GM12878 (cell line): ENCODE measurements around the gene BANP. TPM values are rescaled to one million over a fixed set of nuclear protein-coding genes. Genes with fewer than 3 reads are reported as not detected.

Experiments used
- ATAC-seq: fragments of 200-7000 bp; cut with Tn5 transposase; 3 replicates; pipeline ENCODE4 v1.9.1; 2020; ENCODE audit warnings: mild to moderate bottlenecking, moderate library complexity
- BruUV-seq: library from RNA; stranded (reverse); fragments of 400-500 nt; replicated peaks from 2 replicates; lab custom pipeline; 2021; lab: Mats Ljungman, UMichigan
- CTCF ChIA-PET: fragments of 300-600 bp; sonication (Branson Sonifier 250); formaldehyde crosslinking; extraction: SDS; loops from one replicate; lab custom pipeline; 2021; ENCODE audit warnings: inconsistent platforms; lab: Yijun Ruan, JAX
- POLR2A ChIA-PET: fragments of 350-600 bp; formaldehyde crosslinking; extraction: SDS; loops from one replicate; lab custom pipeline; 2021; ENCODE audit warnings: inconsistent platforms; lab: Charles Lee
- RAD21 ChIA-PET: fragments of 300-600 bp; sonication (Branson Sonifier 250); formaldehyde crosslinking; loops from one replicate; lab custom pipeline; 2023; ENCODE audit warnings: antibody characterized with exemption; ENCODE audit not compliant: unreplicated experiment; lab: Charles Lee
- SMC1A ChIA-PET: fragments of 300-600 bp; sonication (Branson Sonifier 250); formaldehyde crosslinking; loops from one replicate; lab custom pipeline; 2023; ENCODE audit not compliant: unreplicated experiment, uncharacterized antibody; lab: Charles Lee
- DNase-seq: peaks from one replicate; pipeline ENCODE4 v3.0.0-alpha.2; 2011; ENCODE audit warnings: low read depth, low spot score
- FAIRE-seq: peaks from 3 replicates; lab custom pipeline; 2011; peaks lifted over from hg19 to GRCh38; lab: Jason Lieb, UNC
- H2AFZ ChIP-seq: 2 replicates; pipeline ENCODE4 v1.6.0; 2011; ENCODE audit warnings: low read depth, low read length, control low read depth; ENCODE audit not compliant: control insufficient read depth
- H3K27ac ChIP-seq: 2 replicates; pipeline ENCODE4 v1.5.1; 2011; ENCODE audit warnings: control low read depth; ENCODE audit not compliant: control insufficient read depth, insufficient read depth
- H3K27me3 ChIP-seq, 2 experiments: replicated peaks in 1 of 2; 2 replicates each; pipeline versions ENCODE4 v1.6.0 to v1.6.1; 2011; ENCODE audit warnings: low read length in 1 of 2; ENCODE audit not compliant: control insufficient read depth in 2 of 2, insufficient read depth in 2 of 2
- H3K36me3 ChIP-seq, 2 experiments: 2 replicates each; pipeline ENCODE4 v1.5.1; 2011; ENCODE audit warnings: low read length in 1 of 2; ENCODE audit not compliant: control insufficient read depth in 2 of 2, insufficient read depth in 2 of 2
- H3K4me1 ChIP-seq: 2 replicates; pipeline ENCODE4 v1.6.1; 2011; ENCODE audit warnings: mild to moderate bottlenecking, low read length, moderate library complexity, mixed read lengths; ENCODE audit not compliant: control insufficient read depth, insufficient read depth
- H3K4me2 ChIP-seq: 2 replicates; pipeline ENCODE4 v1.6.0; 2011; ENCODE audit warnings: control low read depth; ENCODE audit not compliant: control insufficient read depth, insufficient read depth
- H3K4me3 ChIP-seq: fragments of 200-600 bp; sonication (generic); 2 replicates; pipeline ENCODE4 v1.5.1; 2016
- H3K79me2 ChIP-seq: 2 replicates; pipeline ENCODE4 v1.6.0; 2011; ENCODE audit warnings: low read length; ENCODE audit not compliant: control insufficient read depth, insufficient read depth
- H3K9ac ChIP-seq: 2 replicates; pipeline ENCODE4 v1.8.0; 2011; ENCODE audit warnings: low read length, control low read depth, mixed read lengths; ENCODE audit not compliant: control insufficient read depth, insufficient read depth
- H3K9me3 ChIP-seq: replicated peaks from 3 replicates; pipeline ENCODE4 v1.5.1; 2011; ENCODE audit warnings: mild to moderate bottlenecking, low read length; ENCODE audit not compliant: control insufficient read depth, insufficient read depth
- H4K20me1 ChIP-seq: 2 replicates; pipeline ENCODE4 v1.6.0; 2011; ENCODE audit not compliant: control insufficient read depth, insufficient read depth
- CHD1 ChIP-seq: IDR thresholded peaks from 2 replicates; pipeline ENCODE4 v1.6.1; 2012; ENCODE audit warnings: low read depth, low read length, improper control_type of control experiment
- DPF2 ChIP-seq: fragments of 450-650 bp; IDR thresholded peaks from 2 replicates; pipeline ENCODE4 v1.6.1; 2017; ENCODE audit warnings: mild to moderate bottlenecking
- E2F8 ChIP-seq: fragments of 450-650 bp; IDR thresholded peaks from 2 replicates; pipeline ENCODE4 v1.6.1; 2018; ENCODE audit warnings: mild to moderate bottlenecking, low read depth, moderate library complexity; ENCODE audit not compliant: partially characterized antibody
- MAX ChIP-seq: IDR thresholded peaks from 2 replicates; pipeline ENCODE4 v1.6.1; 2012; ENCODE audit warnings: low read depth, low read length, improper control_type of control experiment
- NBN ChIP-seq: fragments of 450-650 bp; IDR thresholded peaks from 2 replicates; pipeline ENCODE4 v1.6.1; 2016
- NFIC ChIP-seq: IDR thresholded peaks from 2 replicates; pipeline ENCODE4 v1.6.1; 2012; ENCODE audit warnings: low read depth, mild to moderate bottlenecking, inconsistent platforms, low read length, moderate library complexity
- RUNX3 ChIP-seq: IDR thresholded peaks from 2 replicates; pipeline ENCODE4 v1.6.1; 2012; ENCODE audit warnings: low read length, inconsistent platforms
- TCF3 ChIP-seq: IDR thresholded peaks from 2 replicates; pipeline ENCODE4 v1.6.1; 2012; ENCODE audit warnings: low read depth, mild to moderate bottlenecking, low read length, borderline replicate concordance; ENCODE audit not compliant: insufficient read depth
- USF2 ChIP-seq: IDR thresholded peaks from 2 replicates; pipeline ENCODE4 v1.6.1; 2011; ENCODE audit warnings: low read depth, low read length, improper control_type of control experiment, borderline replicate concordance
- WGBS: methylation state at CpG from one replicate; pipeline ENCODE4 v1.1.6; 2016; ENCODE audit warnings: low lambda C conversion rate; ENCODE audit not compliant: insufficient replicate concordance, insufficient coverage; ENCODE audit errors: missing lambda C conversion rate; 5-methylcytosine and 5-hydroxymethylcytosine counted together
- in situ Hi-C: fragments of 300-500 bp; cut with MboI; formaldehyde crosslinking; loops from 9 replicates; pipeline ENCODE4 v1.14.3; 2018; ENCODE audit warnings: mixed read lengths
- intact Hi-C: fragments of 100-400 bp; cut with micrococcal nuclease; formaldehyde crosslinking; loops from one replicate; pipeline ENCODE4 v1.14.2; 2022; ENCODE audit not compliant: unreplicated experiment
- polyA plus RNA-seq, 11 experiments: library from polyadenylated mRNA; depleted of rRNA in 4 of 11; unstranded in 6 of 11; stranded (reverse) in 5 of 11; fragments of >200 nt; fragmentation: Nextera tagmentation in 4 of 11; fragmentation: Illumina TruSeq in 1 of 11; extraction: Ambion mirVana in 4 of 11; extraction: Trizol in 1 of 11; gene quantifications; 1 replicate in 1 of 11; 2 replicates in 10 of 11; pipeline versions ENCODE4 v1.2.1 to v1.2.3, GENCODE V29; 2011 to 2016; ENCODE audit warnings: inconsistent platforms in 2 of 11, missing spikeins in 2 of 11, low read depth in 1 of 11
- total RNA-seq, 4 experiments: library from RNA; depleted of rRNA in 3 of 4; stranded (reverse); fragments of >200 nt in 3 of 4; fragmentation: Illumina TruSeq in 1 of 4; extraction: Trizol in 1 of 4; gene quantifications; 2 replicates each; pipeline versions ENCODE4 v1.2.1 to v1.2.3, GENCODE V29; 2013 to 2021

Gene BANP
- total and polyA plus RNA-seq, 10 of the 15 experiments (the other 5 are each of a cell fraction or from before 2014, with no cell fraction given), result 3.9 to 21.9 (median 12.2) TPM

GRCh38 chr16:87978127-87978526 lies 26.9 kb downstream of the BANP start:
- H3K4me1 ChIP-seq, result no peaks in the 10 kb centered on the region
- no peaks in the 10 kb centered on the region; the same call in 1 of the 2 replicates for H3K79me2 ChIP-seq
- no peak overlapping the region for H3K4me2 ChIP-seq
- no peak overlapping the region for H3K27ac ChIP-seq
- in situ Hi-C loops (no loop called here), intact Hi-C loops (no loop called here)
- TF ChIP-seq USF2 (no peak), MAX (no peak), CHD1 (no peak), DPF2 (no peak)
- CTCF ChIA-PET, result no interaction called here
- ATAC-seq (no peak), FAIRE-seq (no peak), DNase-seq (no peak)
- H3K9me3 ChIP-seq, result no peaks in the 10 kb centered on the region
- no peak overlapping the region for H2AFZ ChIP-seq
- H3K36me3 ChIP-seq, result peaks cover 0 to 2% of the 10 kb centered on the region in 2 experiments; a peak in 3 of 4 replicates
- 65% methylated on average over 5 of the region's 5 CpGs for WGBS
- SMC1A ChIA-PET, result no interaction called here
- POLR2A ChIA-PET, result no interaction called here
- no TSS peak for BruUV-seq
- no peak overlapping the region for H3K9ac ChIP-seq
- no peaks in the 10 kb centered on the region for H3K27me3 ChIP-seq
- RAD21 ChIA-PET, result no interaction called here
- no peaks in the 10 kb centered on the region for H4K20me1 ChIP-seq
- H3K4me3 ChIP-seq, result no peak overlapping the region

GRCh38 chr16:87979352-87979751 lies 28.1 kb downstream of the BANP start:
- DNase-seq, result no peak
- H3K4me1 ChIP-seq, result no peaks in the 10 kb centered on the region
- in situ Hi-C loops, result no loop called here

More at GRCh38 chr16:87979352-87979751, 28.1 kb downstream of the BANP start:
- ChIA-PET SMC1A (no interaction called here), RAD21 (no interaction called here), POLR2A (no interaction called here), CTCF (no interaction called here)
- H3K27me3 ChIP-seq, result no peaks in the 10 kb centered on the region
- FAIRE-seq (no peak), ATAC-seq (no peak)
- no peaks in the 10 kb centered on the region for H3K79me2 ChIP-seq
- H3K9ac ChIP-seq, result no peak overlapping the region
- H4K20me1 ChIP-seq, result no peaks in the 10 kb centered on the region
- peaks cover 3% of the 10 kb centered on the region in 2 experiments; a peak in 3 of 4 replicates for H3K36me3 ChIP-seq
- no peak overlapping the region for H3K4me3 ChIP-seq
- H3K27ac ChIP-seq, result no peak overlapping the region
- BruUV-seq, result no TSS peak
- H2AFZ ChIP-seq, result no peak overlapping the region
- TF ChIP-seq RUNX3, result no peak
- TF ChIP-seq NBN, result no peak
- TF ChIP-seq E2F8, result no peak
- TF ChIP-seq NFIC, result no peak
- no peak for TF ChIP-seq TCF3
- H3K4me2 ChIP-seq, result no peak overlapping the region
- 92% methylated on average over 8 of the region's 8 CpGs for WGBS
- intact Hi-C loops, result no loop called here
- H3K9me3 ChIP-seq, result no peaks in the 10 kb centered on the region
